ENCODE data around the gene DST. TPM values are rescaled to one million over a fixed set of nuclear protein-coding genes. Genes with fewer than 3 reads are reported as not detected.

The DST gene
- total RNA-seq, 1 donor = 573 TPM

DNA sequence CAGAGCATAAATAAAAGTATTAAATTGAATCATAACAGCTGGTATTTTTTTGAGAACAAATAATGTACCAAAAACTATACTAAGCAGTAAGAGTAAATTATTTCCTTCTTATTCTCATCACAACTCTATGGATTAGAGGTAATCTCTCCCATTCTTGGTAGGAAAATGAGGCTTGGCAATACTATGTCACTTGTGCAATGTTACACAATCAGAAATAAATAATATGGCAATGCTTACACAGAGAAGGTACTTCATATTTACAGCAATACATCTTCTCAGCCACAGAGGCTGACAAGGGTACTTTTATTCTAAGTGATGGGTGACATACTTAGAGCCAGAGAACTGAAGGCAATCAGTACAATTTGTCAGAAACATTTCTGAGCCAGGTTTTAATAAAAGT is 3.9 kb downstream of the DST start:
- no peak for TF ChIP-seq CTCF (IDR thresholded peaks at IDR 0.05; ENCODE audit: extremely low read depth, low read depth, low read length)
- peaks cover 61% of the 10 kb centered on the region for H3K36me3 ChIP-seq (ENCODE audit: insufficient read depth, low read length)

GRCh38 chr6:56637640-56638039 is 5.0 kb downstream of the DST start:
- peak overlapping the region; percentile 9 for H3K27ac ChIP-seq (ENCODE audit: low read depth, low read length)
- peak; percentile 69 for TF ChIP-seq CTCF (IDR thresholded peaks at IDR 0.05; ENCODE audit: extremely low read depth, low read depth, low read length)
- no peak overlapping the region for H3K4me3 ChIP-seq (ENCODE audit: insufficient read depth, low read length)
- H3K9me3 ChIP-seq (ENCODE audit: low read depth, low read length) = no peaks in the 10 kb centered on the region
- H3K4me1 ChIP-seq (ENCODE audit: insufficient read depth, low read length) = peaks cover 7% of the 10 kb centered on the region
- no peak overlapping the region for H2AFZ ChIP-seq (ENCODE audit: low read length)
- peak; percentile 48 for DNase-seq (ENCODE audit: insufficient read length, low spot score, missing footprints)
- H3K27me3 ChIP-seq (ENCODE audit: insufficient read depth, low read length) = no peaks in the 10 kb centered on the region
- H3K79me2 ChIP-seq (ENCODE audit: insufficient read depth, low read length) = peaks cover 21% of the 10 kb centered on the region
- no peaks in the 10 kb centered on the region for H4K20me1 ChIP-seq (ENCODE audit: insufficient read depth, low read length)
- H3K4me2 ChIP-seq (ENCODE audit: insufficient read depth, low read length) = no peak overlapping the region
- peaks cover 67% of the 10 kb centered on the region for H3K36me3 ChIP-seq (ENCODE audit: insufficient read depth, low read length)

More for the DNA sequence above, 3.9 kb downstream of the DST start:
- Histone ChIP-seq H4K20me1 (ENCODE audit: insufficient read depth, low read length) (peaks cover 6% of the 10 kb centered on the region), H3K4me1 (ENCODE audit: insufficient read depth, low read length) (peaks cover 18% of the 10 kb centered on the region), H3K27me3 (ENCODE audit: insufficient read depth, low read length) (no peaks in the 10 kb centered on the region), H3K9me3 (ENCODE audit: low read depth, low read length) (no peaks in the 10 kb centered on the region), H2AFZ (ENCODE audit: low read length) (no peak overlapping the region), H3K4me3 (ENCODE audit: insufficient read depth, low read length) (no peak overlapping the region), H3K4me2 (ENCODE audit: insufficient read depth, low read length) (no peak overlapping the region), H3K27ac (ENCODE audit: low read depth, low read length) (no peak overlapping the region), H3K79me2 (ENCODE audit: insufficient read depth, low read length) (peaks cover 25% of the 10 kb centered on the region)
- DNase-seq (ENCODE audit: insufficient read length, low spot score, missing footprints) = no peak

GRCh38 chr6:56628105-56628504 is 14.6 kb downstream of the DST start:
- H3K4me2 ChIP-seq (ENCODE audit: insufficient read depth, low read length) = no peak overlapping the region
- peaks cover 83% of the 10 kb centered on the region for H3K36me3 ChIP-seq (ENCODE audit: insufficient read depth, low read length)
- H3K9me3 ChIP-seq (ENCODE audit: low read depth, low read length) = no peaks in the 10 kb centered on the region
- no peaks in the 10 kb centered on the region for H3K79me2 ChIP-seq (ENCODE audit: insufficient read depth, low read length)
- H3K27ac ChIP-seq (ENCODE audit: low read depth, low read length) = no peak overlapping the region
- TF ChIP-seq CTCF (IDR thresholded peaks at IDR 0.05; ENCODE audit: extremely low read depth, low read depth, low read length) = no peak
- H3K27me3 ChIP-seq (ENCODE audit: insufficient read depth, low read length) = no peaks in the 10 kb centered on the region
- no peaks in the 10 kb centered on the region for H3K4me1 ChIP-seq (ENCODE audit: insufficient read depth, low read length)
- H3K4me3 ChIP-seq (ENCODE audit: insufficient read depth, low read length) = no peak overlapping the region
- H2AFZ ChIP-seq (ENCODE audit: low read length) = no peak overlapping the region
- DNase-seq (ENCODE audit: insufficient read length, low spot score, missing footprints) = no peak
- H4K20me1 ChIP-seq (ENCODE audit: insufficient read depth, low read length) = no peaks in the 10 kb centered on the region

DNA sequence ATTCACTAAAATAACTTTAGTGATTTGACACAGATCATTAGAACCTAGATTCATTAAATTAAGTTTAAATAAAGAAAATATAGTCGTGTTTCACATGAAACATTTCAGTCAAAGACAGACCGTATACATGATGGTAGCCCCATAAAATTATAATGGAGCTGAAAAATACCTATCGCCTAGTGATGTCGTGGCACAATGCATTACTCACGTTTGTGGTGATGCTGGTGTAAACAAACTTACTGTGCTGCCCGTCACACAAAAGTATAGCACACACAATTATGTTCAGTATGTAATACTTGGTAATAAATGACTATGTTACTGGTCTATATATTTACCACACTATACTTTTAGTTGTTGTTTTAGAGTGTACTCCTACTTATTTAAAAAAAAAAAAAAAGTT is 17.3 kb downstream of the DST start:
- H3K4me2 ChIP-seq (ENCODE audit: insufficient read depth, low read length) = no peak overlapping the region
- no peak overlapping the region for H3K27ac ChIP-seq (ENCODE audit: low read depth, low read length)
- H2AFZ ChIP-seq (ENCODE audit: low read length) = no peak overlapping the region
- peaks cover 87% of the 10 kb centered on the region for H3K36me3 ChIP-seq (ENCODE audit: insufficient read depth, low read length)
- H4K20me1 ChIP-seq (ENCODE audit: insufficient read depth, low read length) = no peaks in the 10 kb centered on the region
- DNase-seq (ENCODE audit: insufficient read length, low spot score, missing footprints) = no peak
- H3K4me1 ChIP-seq (ENCODE audit: insufficient read depth, low read length) = no peaks in the 10 kb centered on the region
- H3K27me3 ChIP-seq (ENCODE audit: insufficient read depth, low read length) = no peaks in the 10 kb centered on the region
- H3K9me3 ChIP-seq (ENCODE audit: low read depth, low read length) = no peaks in the 10 kb centered on the region
- H3K79me2 ChIP-seq (ENCODE audit: insufficient read depth, low read length) = no peaks in the 10 kb centered on the region
- TF ChIP-seq CTCF (IDR thresholded peaks at IDR 0.05; ENCODE audit: extremely low read depth, low read depth, low read length) = no peak
- no peak overlapping the region for H3K4me3 ChIP-seq (ENCODE audit: insufficient read depth, low read length)
